Fibroblast of upper back skin (primary cell): ENCODE results near the gene CFAP77.
"Not testable (repeated sequence)": the region's sequence is repeated elsewhere in the genome, so short reads cannot be mapped to it uniquely, and the experiment has no call there.

Source experiments
- DNase-seq: peaks from one replicate; pipeline ENCODE4 v3.0.0-alpha.2; 2013

The CFAP77 gene

DNA sequence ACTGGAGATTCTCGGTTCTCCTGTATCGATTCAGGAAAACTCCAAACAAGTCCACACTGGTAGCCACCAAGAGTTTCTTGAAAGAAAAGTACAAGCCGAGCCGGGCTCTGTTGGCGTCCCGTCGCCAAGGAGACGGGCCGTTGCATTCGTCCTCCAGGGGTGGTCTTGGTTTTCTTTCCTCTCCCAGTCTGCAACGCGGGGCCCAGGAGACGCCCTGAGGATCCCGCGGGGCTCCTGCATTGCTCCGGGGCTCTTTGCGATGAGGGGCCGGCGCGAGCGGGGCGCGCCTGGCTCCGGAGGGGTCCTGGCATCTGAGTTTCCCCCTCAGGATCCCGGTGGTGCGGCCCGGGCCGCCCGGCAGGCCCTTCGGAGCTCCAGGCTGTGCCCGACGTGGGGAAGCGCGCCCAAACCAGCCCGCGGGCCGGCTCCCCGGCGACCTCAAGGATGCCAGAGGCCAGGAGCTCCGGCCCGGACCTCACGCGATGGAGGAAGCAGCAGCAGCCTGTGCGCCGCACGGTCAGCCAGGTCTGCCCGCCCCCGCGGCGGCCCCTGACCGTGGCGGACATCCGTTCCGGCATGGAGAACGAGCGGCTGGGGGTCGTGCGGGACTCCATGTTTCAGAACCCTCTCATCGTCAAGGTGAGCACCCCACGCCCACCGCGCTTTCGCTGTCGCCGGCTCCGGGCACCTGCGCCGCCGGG, at the start of gene CFAP77:
TSS of gene CFAP77 (plus strand) at position 384 of the 701 bp plus-strand sequence. CDS start at position 445, 61 bp downstream.
- DNase-seq = peak; percentile 47

DNA sequence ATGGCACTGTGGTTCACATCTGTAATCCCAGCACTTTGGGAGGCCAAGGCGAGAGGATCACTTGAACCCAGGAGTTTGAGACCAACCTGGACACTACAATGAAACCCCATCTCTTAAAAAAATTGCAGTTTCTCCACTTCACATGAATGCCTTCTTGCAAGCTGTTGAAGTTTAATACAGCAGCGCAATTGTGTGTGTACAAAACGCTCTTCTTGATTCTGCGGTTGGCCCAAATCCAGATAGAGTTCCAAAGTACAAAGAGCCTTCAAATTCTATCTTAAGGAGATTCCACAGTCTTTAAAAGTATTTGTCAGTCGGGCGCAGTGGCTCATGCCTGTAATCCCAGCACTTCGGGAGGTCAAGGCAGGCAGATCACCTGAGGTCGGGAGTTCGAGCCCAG, 45.9 kb upstream of the CFAP77 start:
- DNase-seq = no peak

DNA sequence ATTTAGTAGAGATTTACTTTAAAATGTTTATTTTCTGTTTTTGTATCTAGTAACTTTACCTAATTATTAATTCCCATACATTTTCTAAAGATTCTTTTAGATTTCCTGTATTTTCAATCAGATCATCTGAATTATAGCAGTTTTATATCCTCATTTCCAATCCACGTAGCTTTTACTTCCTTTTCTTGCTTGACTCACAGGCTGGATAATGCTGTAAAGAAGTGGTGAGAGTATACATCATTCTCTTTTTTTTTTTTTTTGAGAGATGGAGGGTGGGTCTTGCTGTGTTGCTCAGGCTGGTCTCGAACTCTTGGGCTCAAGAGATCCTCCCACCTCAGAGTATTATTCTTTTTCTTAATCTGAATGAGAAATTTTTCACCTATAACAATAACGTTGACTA, 44.0 kb upstream of the CFAP77 start:
- DNase-seq = no peak

DNA sequence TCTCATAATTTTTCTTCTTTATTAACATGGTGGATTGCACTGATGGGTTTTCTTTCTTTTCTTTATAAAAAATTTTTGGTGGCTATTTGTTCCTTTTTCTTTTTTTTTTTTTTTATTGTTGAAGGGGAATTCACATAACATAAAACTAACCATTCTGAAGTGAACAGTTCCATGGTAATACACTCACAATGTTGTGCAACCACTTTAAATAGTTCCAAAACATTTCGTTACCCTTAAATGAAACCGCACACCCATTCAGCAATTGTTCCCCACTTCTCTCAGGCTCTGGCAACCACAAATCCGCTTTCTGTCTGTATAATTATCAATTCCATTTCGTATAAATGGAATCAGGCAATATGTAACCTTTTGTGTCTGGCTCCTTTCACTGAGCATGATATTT, 43.5 kb upstream of the CFAP77 start:
- DNase-seq = no peak

DNA sequence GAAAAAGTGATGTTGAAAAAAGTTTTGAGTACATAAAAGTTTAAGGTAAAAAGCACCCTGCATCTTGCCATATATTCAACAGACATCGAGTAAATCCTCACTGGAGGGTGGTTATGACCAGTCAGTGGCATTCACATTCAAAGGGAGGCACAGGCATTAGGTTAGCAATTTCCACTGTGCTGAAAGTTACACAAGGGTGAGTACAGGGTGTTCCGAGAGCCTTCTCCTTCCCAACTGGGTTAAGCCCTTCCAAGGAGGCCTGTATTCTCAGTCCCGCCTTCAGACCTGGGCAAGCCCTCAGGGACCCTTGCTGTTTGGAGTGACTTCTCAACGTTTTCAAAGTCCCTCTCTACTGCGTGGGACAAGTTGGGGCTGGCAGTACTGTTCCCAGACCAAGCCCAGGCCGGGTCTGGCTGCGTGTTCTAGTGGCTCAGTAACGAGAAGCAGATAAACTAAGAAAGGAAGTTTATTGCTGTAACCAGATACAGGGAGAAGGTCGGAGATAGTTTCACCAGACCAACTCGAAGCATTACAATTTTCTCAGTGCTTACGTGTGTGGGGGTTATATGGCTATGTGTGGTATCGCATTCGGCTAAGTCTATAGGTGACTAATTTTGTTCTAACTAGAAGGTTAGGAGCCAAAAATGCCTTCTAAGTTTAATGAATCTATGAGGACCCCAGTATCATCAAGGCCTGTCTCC, 42.2 kb upstream of the CFAP77 start:
- no peak for DNase-seq

DNA sequence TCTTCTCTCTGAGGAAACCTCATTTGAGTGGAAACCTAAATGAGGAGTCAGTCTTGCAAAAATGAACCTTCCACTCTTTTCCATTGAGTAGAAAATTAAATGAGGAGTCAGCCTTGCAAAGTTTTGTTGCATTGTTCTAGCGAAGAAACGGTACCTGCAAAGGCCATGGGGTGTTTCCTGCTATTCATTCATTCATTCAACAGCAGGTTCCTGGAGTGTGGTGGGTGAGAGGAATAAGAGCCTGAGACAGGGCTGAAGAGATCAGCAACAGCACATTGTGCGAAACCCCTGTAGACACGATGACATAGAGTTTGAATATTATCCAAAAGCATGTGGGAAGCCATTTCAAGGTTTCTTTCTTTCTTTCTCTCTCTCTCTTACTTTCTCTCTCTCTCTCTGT, 40.6 kb upstream of the CFAP77 start:
- DNase-seq = no peak

DNA sequence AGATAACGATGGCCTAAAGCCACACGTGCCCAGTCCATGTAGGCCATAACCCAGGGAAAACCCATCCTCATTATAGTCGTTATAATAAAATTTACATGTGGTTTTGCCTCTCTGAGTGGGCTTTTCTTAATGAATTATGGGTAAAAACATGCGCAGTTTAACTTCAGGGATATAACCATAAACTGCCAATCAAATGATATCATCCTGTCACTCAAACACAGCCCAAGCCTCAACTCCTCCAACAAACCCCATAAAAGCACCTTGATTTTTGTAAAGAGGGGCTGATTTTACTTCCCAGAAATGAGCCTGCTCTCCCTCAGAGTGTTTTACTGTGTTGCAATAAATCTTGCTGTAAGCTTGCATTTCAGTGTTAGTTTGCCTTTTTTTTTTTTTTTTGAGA, 39.4 kb upstream of the CFAP77 start:
- DNase-seq = no peak

DNA sequence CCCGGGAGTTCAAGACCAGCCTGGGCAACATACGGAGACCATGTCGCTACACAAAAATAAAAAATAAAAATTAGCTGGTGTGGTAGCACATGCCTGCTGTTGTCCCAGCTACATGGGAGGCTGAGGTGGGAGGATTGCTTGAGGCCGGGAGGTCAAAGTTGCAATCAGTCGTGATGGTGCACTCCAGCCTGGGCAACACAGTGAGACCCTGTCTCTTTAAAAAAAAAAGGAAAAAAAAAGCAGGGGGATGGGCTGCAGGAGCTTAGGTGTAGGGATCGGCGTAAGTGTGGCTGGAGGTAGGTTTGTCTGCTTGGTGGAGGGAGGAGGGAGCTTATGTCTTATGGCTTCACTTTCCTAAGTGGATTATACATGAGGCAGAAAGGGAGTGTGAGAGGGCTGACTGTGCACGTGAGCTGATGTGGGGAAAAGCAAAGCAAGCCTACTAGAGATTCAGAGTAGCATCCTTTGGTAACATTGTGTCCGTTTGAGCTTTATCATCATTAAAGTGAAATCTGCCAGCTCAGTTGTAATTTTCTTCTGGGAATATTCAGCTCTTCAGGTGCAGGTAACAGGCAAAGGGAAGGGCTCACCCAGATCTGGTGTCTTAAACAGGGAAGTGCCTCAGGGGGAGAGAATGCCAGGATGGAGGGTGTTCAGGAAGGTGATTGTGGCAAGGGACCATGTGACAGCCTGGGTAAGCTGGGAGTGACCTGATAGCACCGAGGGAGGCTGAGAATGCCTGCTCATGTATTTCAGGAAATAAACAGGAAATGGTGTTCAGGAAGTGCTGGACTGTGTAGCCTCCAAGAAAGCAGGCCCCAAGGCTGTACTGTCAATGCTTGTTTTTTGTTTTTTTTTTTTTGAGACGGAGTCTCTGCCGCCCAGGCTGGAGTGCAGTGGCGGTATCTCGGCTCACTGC, 37.6 kb upstream of the CFAP77 start:
- DNase-seq = no peak

DNA sequence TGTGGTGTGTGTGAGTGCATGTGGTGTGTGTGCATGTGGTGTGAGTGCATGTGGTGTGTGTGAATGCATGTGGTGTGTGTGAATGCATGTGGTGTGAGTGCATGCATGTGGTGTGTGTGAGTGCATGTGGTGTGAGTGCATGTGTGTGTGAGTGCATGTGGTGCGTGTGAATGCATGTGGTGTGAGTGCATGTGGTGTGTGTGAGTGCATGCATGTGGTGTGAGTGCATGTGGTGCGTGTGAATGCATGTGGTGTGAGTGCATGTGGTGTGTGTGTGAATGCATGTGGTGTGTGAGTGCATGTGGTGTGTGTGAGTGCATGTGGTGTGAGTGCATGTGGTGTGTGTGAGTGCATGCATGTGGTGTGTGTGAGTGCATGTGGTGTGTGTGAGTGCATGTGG, 32.2 kb upstream of the CFAP77 start:
- DNase-seq = not testable (repeated sequence)

DNA sequence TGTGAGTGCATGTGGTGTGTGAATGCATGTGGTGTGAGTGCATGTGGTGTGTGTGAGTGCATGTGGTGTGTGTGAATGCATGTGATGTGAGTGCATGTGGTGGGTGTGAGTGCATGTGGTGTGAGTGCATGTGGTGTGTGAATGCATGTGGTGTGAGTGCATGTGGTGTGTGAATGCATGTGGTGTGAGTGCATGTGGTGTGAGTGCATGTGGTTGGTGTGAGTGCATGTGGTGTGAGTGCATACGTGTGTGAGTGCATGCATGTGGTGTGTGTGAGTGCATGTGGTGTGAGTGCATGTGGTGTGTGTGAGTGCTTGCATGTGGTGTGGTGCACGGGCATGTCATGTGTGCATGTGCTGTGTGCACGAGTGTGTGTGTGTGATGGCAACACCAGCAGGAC, 31.6 kb upstream of the CFAP77 start:
- DNase-seq = not testable (repeated sequence)

DNA sequence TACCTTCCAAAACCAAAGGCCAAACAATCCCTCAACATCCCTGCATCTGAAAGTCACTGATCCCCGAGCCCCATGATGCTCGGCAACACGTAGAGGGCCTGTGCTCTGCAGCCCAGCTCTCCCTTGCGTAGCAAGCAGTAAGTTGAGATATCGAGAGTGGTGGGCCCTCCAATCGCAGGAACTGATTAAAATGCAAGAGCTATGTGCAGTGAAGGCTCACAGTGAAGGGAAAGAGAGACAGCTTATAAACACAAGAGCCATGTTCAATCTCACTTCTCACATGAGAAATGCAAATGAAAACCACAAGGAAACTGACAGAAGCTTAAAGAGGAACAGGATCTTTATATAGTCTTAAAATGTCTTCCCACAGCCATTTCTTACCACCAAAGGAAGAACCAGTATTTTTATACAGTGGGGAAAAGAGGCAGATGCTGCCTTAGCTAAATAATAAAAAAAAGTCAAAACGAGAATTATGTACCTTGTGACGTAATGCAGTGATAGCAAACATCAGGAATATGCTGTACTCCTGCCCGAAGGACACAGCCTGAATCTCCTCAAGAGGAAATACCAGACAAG, 28.0 kb upstream of the CFAP77 start:
- DNase-seq = no peak

DNA sequence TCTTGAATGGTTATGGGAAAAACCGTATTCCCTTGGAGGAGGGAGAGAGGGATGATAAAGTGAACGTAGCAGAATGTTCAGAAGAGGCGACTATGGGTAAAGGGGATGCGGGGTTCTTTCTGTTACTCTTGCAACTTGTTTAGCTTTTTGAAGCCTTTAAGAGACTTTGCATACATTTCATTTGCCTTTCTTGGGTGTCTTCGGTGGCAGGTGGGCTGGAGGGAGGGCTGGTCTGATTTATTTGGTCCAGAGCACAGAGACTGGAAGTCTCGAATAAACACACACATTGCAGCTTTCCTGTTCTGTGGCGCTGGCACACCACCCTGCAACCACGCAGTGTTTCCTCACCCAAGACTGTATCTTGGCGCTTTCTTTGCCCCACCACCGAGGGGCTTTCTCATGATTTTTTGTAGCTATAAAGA, 26.5 kb upstream of the CFAP77 start:
- no peak for DNase-seq

DNA sequence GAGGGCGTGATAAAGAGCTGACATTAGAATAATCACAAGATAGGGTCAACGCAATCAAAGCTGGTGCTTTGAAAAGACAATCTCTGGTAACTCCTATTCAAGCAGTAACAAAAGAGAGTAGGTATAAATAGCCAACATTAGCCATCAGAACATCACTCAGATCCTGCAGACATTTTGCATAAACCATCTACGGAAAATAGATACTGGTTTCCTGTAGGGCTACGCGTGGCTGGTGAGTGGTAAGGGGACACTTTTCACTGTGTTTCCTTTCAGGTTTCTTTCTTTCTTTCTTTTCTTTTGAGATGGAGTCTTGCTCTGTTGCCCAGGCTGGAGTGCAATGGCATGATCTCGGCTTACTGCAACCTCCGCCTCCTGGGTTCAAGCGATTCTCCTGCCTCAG, 25.6 kb upstream of the CFAP77 start:
- DNase-seq = no peak

DNA sequence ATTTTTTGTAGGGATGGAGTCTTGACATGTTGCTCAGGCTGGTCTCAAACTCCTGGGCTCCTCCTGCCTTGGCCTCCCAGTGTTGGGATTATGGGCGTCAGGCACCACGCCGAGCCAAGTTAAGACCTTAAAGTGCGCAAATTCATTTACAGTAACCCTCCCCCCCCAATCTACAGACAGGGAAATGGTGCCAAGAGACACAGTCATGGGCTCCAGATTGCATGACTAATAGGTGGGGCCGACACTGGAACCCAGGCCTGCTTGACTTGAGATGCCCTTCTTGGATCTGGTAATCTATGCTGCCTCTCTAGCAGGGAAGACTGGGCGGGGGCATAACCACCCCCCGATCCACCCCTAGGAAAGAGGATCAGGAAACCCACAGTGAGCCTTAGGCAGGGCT, 22.9 kb upstream of the CFAP77 start:
- no peak for DNase-seq

DNA sequence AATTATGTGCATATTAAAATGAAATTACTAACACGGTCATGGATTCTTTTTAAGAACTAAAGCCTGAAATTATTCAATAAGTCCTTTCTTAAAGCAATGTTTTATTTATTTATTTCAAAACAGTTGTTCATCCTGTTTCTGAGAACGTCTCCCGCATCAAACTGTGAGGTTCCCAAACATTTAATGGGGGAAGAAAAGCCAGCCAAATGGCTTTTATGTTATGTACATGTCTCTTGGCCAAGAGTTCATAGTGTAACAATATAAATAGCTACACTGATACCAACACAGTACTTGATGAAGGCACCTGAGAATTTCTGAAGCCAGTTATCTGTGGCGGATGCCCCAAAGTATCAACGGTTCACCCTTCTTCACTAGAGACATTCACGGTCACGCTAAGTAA, 19.0 kb upstream of the CFAP77 start:
- no peak for DNase-seq

DNA sequence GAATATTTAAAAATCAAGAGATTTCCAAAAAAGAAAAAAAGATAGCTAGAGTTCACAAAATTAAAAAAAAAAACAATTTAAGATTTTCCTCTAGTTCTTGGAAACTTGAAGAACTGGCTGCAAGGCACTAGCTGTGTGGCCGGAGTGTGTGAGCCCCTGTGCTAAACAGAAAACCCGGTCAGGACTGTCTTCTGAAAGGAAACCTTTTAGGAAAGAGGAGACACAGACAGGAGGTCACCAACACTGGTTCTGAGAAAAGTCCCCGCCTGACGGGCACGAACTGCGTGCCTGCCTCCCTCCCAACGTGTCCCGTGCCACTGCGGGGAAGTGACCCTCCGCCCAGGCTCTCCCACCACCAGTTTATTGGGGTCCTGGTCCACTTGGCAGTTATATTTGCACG, 18.6 kb upstream of the CFAP77 start:
- DNase-seq = no peak

DNA sequence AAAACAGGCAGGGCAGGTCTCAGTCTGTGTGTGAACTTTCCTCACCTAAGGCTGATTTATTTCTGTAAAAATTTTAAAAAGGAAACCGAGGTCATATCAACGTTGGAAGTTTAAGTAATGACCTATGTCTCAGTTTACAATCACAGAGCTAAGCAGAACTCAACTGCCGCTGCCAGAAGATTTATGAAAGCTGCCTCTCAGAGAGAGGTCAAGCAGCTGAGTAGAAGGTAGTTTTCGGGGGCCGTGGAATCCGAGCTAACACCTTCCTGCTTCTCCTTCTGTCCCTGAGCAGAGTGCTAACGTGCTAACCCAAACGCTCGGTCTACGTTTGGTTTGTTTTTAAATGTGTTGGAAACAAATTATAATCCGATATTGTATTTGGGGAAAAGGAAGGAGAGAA, 14.5 kb upstream of the CFAP77 start:
- no peak for DNase-seq

DNA sequence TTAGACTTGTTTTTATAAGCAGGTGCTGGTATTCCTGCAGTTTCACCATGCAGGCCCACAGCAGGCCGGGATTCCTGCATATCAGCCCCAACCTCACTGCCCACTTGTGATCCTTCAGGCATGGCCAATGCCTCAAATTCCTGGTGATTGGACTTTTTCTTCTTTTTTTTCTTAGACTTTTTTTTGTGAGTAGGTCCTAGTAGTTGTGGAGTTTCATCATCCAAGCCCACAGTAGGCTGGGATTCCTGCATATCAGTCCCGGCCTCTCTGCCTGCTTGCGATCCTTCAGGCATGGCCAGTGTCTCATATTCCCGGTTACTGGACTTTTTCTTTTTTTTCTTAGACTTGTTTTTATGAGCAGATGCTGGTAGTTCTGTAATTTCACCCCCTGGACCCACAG, 8.2 kb upstream of the CFAP77 start:
- DNase-seq = no peak

DNA sequence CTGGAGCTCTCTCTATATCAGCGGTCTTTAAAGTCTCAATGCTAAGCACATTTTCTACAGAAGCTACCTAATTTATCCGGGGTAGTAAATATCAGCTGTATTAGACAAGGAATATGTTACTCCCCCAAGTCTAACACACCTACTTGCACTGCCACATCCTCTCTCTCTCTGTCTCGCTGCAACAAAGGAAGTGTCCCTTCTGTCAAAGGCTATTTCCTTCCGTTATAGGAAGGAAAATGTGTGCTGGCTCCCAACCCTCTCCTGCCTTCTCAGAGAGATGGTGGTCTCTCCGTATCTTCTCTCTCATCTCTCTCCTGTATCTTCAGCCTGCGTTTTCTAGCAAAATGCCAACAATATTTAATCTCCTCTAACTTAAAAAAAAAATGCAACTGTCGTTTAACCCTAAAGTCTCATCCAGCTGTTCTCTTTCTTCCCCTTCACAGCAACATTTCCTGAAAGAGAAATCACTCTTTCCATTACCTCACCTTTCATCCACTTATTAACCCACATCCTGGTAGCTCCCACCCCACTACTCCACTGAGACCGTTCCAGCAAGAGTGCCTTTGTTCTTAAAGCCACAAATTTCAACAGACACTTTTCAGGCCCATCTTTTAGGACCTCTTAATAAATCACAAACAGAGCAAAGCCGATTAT, 5.7 kb upstream of the CFAP77 start:
- DNase-seq = peak; percentile 18

DNA sequence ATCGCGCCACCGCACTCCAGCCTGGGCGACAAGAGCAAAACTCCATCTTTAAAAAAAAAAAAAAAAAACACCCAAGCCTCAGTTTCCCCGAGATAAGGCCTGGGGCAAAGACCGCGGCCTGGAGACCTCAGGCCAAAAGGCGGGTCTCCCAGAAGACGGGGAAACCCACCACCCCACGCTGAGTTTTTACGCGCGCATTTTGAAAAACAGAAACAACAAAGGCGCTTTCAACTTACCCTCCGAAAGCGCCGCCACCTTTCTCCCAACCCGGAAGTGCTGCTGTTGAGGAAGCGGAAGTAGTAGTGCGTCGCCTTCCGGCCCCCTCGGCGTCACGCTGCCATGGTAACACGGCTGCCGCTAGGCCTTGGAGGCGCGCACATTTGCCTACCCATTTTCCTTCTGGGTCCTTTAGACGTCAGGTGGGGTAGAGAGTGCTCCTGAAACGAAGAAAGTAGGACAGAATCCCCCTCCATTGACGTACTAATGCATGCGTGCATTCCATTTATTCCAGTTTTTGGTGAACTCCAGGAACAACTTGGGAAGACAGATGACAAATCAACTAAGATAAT, 3.4 kb upstream of the CFAP77 start, which contains the start of gene TTF1:
TSS of gene TTF1 (minus strand) at position 287 of the 569 bp plus-strand sequence. CDS start 4,019 bp downstream, outside the sequence.
- peak; percentile 91 for DNase-seq

DNA sequence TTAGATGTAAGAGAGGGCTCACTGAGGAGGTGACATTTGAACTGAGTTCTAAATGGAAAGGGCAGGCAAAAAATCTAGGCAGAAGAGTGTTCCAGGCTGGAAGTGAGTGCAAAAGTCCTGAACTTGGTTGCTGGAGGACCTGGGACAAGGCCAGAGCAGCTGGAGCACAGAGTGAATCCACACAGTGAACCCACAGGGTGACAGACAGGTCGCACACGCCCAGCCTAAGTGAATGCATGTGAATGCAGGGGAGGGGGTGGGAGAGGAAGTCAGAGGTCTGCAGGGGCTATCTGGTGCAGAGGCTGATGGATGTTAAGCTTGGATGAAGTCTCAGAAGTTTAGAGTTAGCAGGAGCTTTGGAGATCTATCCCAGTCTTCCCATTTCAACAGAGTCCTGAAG, 2.8 kb upstream of the CFAP77 start:
- DNase-seq = no peak

DNA sequence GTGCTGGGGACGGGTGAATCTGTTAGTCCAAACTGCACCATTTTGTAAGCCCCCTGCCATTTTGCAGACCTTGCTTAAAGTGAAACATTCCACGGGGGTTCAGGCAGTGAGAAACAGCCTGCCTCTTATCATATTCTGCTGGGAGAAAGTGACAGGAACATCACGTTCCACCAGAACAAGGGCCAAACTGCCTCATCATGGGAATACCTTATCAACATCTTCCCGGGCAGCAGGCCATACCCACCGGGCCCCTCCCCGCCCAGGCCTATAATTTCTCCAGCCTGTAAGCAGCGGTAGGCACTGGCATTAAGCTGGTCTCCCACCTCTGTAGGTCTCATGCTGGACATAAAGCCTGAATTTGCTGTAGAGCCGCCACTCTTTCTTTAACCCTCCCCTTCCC, 1.5 kb upstream of the CFAP77 start:
- DNase-seq = no peak
